ENCODE results near the gene CWF19L2.
"Not testable (repeated sequence)": the region's sequence is repeated elsewhere in the genome, so short reads cannot be mapped to it uniquely, and the experiment has no call there.

The CWF19L2 gene

GRCh38 chr11:107457558-107458271 lies at the start of gene CWF19L2:
Gene CWF19L2 (minus strand): TSS chr11:107457825. CDS start chr11:107457816, 9 bp downstream.
- DNase-seq, result peak; percentile 97 to 98

- DNase-seq, result no peak
Observed at GRCh38 chr11:107505647-107506225, 48.1 kb upstream of the CWF19L2 start.

- DNase-seq, result no peak
Observed at GRCh38 chr11:107504981-107505380, 47.4 kb upstream of the CWF19L2 start.

DNA sequence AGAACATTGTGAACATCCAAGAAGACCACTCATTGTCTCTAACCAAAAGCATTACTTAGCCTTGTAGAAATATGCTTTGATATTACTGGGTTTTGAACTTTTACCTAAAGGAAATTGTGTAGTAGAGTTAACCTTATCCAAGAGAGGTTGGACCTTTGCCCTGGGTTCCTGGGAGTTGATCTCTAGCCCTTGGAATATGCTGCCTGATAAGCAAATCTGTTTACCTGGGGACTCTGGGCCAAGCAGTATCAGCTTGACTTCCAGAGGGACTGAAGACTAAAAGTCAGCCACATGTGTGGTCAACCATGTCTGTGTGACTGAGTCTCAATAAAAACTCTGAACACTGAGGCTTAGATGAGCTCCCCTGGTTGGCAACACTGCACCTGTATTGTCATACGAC lies 44.1 kb upstream of the CWF19L2 start:
- no peak for DNase-seq

DNA sequence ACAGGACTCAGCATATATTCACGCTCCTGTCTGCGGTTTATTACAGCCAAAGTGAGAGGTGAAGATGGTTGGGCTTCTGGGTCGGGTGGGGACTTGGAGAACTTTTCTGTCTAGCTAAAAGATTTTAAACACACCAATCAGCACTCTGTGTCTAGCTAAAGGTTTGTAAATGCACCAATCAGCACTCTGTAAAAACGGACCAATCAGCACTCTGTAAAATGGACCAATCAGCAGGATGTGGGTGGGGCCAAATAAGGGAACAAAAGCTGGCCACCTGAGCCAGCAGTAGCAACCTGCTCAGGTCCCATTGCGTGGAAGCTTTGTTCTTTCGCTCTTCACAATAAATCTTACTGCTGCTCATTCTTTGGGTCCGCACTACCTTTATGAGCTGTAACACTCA lies 39.7 kb upstream of the CWF19L2 start:
- DNase-seq, result not testable (repeated sequence)

- no peak for DNase-seq
Observed at GRCh38 chr11:107496011-107496410, 38.4 kb upstream of the CWF19L2 start.

- no peak for DNase-seq
Observed at GRCh38 chr11:107494055-107494454, 36.4 kb upstream of the CWF19L2 start.

- no peak for DNase-seq
Observed at GRCh38 chr11:107493117-107493516, 35.5 kb upstream of the CWF19L2 start.

GRCh38 chr11:107490836-107491235 lies 33.2 kb upstream of the CWF19L2 start:
- no peak for DNase-seq

GRCh38 chr11:107482234-107482633 lies 24.6 kb upstream of the CWF19L2 start:
- DNase-seq, result no peak

DNA sequence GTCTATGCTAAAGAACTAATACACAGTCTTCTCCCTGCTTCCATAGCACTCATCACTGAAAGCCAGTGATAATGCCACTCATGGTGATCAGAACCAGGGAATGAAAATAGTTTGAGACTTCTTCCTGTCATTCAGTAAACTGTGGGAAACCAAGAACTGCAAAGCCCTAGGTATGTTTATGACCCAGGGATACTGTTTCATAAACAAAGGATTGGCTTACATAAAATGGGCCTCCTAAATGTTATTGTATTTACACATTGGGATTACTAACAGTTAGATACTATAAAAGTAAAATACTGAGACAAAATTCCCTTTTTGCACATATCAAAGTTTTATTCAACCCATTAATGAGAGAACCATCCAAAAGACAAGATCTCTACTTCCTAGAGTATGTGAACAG lies 21.3 kb upstream of the CWF19L2 start:
- no peak for DNase-seq

- DNase-seq, result no peak
Observed at GRCh38 chr11:107477820-107478219, 20.2 kb upstream of the CWF19L2 start.

DNA sequence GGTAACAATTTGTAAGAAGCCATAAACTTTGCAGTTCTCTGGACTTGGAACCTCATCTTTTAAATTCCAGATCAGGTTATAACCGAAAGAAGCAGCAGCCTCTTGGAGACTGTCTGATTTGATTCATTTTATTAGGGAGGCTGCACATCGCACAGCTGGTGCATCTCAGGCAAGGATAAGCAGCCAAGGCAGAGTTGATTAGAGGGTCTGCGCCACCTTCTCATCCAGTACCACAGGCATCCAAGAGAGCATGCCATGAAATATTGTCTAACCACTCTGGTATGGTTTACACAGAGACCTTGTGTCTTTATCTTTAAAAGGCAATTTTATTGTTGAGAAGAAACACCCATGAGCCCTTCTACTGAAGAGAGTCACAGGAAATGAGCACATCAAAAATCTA lies 16.2 kb upstream of the CWF19L2 start:
- DNase-seq, result no peak

DNA sequence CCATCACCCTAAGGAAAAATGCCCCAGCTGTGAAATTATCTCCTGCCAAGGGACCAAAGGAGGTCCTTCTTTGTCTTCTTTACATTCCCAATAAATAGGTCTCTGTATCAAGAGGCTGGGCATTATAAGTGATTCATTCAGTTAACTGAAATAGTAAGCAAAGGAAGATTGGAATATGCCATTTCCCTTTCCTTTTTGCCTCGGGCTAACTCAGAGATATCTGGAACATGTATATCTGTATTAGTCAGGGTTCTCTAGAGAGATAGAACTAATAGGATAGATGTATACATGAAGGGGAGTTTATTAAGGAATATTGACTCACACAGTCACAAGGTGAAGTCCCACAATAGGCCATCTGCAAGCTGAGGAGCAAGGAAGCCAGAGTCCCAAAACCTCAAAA lies 15.3 kb upstream of the CWF19L2 start:
- no peak for DNase-seq

- DNase-seq, result peak; percentile 13 to 31
Observed at GRCh38 chr11:107468596-107468995, 11.0 kb upstream of the CWF19L2 start.

DNA sequence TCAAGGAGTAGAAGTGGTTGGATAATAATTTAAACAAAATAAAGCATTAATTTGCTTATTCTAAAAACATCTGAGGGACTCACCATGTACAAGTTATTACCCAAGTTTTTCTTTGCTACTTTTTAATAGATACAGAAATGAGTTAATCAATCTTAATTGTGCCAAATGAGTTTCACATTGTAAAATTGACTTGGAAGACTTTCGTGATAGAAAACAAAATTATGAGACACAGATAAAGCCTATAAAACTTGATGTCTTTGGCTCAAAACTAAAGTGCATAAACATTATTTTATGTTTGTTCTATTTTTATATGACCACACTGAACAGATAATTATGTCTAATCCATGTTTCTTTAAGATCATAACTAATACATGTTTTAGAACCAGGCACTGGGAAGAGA lies 10.1 kb upstream of the CWF19L2 start:
- DNase-seq, result no peak

DNA sequence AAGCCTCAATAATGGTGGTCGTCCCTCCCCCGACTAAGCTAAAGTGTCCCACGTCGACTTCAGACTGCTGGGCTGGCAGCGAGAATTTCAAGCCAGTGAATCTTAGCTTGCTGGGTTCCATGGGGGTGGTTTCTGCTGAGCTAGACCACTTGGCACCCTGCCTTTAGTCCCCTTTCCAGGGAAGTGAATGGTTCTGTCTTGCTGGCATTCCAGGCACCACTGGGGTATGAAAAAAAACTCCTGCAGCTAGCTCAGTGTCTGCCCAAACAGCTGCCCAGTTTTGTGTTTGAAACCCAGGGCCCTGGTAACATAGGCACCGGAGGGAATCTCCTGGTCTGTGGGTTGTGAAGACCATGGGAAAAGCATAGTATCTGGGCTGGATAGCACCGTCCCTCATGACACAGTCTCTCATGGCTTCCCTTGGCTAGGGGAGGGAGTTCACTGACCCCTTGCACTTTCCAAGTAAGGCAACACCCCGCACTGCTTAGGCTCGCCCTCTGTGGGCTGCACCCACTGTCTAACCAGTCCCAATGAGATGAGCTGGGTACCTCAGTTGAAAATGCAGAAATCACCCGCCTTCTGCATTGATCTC lies 8.7 kb upstream of the CWF19L2 start:
- DNase-seq, result not testable (repeated sequence)

GRCh38 chr11:107457205-107457557 lies 444 bp downstream of the CWF19L2 start:
- DNase-seq, result no peak

- no peak for DNase-seq
Observed at GRCh38 chr11:107453594-107454286, 3.9 kb downstream of the CWF19L2 start.

DNA sequence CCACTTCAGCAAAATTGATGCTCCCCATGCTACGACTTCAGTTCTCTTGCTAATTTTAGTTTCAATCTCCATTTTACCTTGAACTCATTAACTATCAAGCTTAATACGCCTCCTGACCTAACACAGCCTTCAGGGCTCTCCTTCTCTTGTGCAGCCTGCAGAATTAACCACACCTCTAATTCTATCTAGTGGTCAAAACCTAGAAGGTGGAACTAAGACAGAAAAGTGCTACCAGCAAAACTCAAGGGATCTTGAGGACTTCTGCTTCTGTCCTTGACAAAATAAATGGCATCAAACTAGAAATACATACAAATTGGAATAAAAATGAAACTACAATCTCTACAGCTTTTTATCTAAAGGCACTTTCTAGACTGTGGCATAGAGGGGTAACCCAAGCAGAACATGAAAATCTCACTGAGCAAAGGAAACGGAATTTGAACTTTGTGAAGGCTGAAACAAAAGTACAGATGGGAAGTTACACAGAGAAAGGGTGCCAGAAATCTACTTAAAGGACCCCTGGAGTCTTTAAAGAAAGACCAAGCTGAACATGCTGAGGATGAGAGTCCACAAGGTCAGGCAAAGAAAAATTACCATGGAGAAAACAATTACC lies 10.7 kb downstream of the CWF19L2 start:
- no peak for DNase-seq

GRCh38 chr11:107442715-107443215 lies 14.9 kb downstream of the CWF19L2 start:
- DNase-seq, result no peak

DNA sequence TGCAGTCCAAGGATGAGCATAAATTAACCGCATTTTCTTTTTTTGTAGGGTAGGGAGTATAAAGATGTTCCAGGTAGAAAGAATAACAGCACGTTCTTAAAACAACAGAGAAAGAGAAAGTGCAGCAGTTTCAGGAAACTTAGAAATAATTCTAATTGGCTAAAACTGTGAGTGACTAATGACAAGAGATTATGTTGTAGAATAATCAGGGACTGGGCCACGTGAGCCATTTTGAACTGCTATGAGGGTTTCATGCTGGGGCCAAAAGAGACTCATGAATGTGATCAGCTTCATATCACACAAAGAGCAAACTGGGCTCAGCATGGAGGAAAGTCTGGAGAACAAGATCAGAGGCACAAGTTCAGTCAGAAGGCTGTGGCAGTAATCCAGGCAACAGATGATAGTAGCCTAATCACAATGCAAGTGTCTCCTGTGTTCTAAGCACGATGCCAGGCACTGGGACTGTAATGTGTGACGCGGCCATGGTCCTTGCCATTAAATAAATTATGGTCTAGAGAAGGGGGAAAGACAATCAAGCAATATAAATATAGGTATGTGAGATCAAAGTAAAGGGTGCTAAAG lies 17.9 kb downstream of the CWF19L2 start:
- no peak for DNase-seq

GRCh38 chr11:107438148-107438547 lies 19.5 kb downstream of the CWF19L2 start:
- peak in 1 of 2 experiments; percentile 3 for DNase-seq

Measured in Kasumi-1 (cell line).